Activated CD4-positive, alpha-beta memory T cell treated with anti-CD3 and anti-CD28 coated beads for 36 hours (primary cell): ENCODE data around the gene TJP3. TPM values are rescaled to one million over a fixed set of nuclear protein-coding genes. Genes with fewer than 3 reads are reported as not detected.

Experiments used
- CTCF ChIA-PET: fragments of 350-600 bp; sonication (Branson Sonifier 250); formaldehyde crosslinking; loops from one replicate; lab custom pipeline; 2021; ENCODE audit warnings: antibody characterized with exemption, inconsistent platforms; lab: Charles Lee
- POLR2A ChIA-PET: fragments of 350-600 bp; sonication (Branson Sonifier 250); formaldehyde crosslinking; loops from one replicate; lab custom pipeline; 2021; ENCODE audit warnings: antibody characterized with exemption; lab: Charles Lee
- DNase-seq: peaks from one replicate; pipeline ENCODE4 v3.0.0-alpha.2; 2020
- H3K27ac Mint-ChIP-seq: one replicate; pipeline ENCODE4 v1.8.0; 2021; ENCODE audit warnings: mixed read lengths
- H3K27me3 Mint-ChIP-seq: one replicate; pipeline ENCODE4 v1.8.0; 2021; ENCODE audit warnings: mixed read lengths
- H3K36me3 Mint-ChIP-seq: one replicate; pipeline ENCODE4 v1.8.0; 2021; ENCODE audit warnings: mixed read lengths
- H3K4me1 Mint-ChIP-seq: one replicate; pipeline ENCODE4 v1.8.0; 2021; ENCODE audit warnings: low read depth, mixed read lengths
- H3K4me3 Mint-ChIP-seq: one replicate; pipeline ENCODE4 v1.8.0; 2021; ENCODE audit warnings: mild to moderate bottlenecking, mixed read lengths
- H3K9me3 Mint-ChIP-seq: one replicate; pipeline ENCODE4 v1.8.0; 2021; ENCODE audit warnings: mixed read lengths
- intact Hi-C: fragments of 100-400 bp; cut with micrococcal nuclease; formaldehyde crosslinking; loops from one replicate; pipeline ENCODE4 v1.15.1; 2023
- total RNA-seq, 2 experiments: library from RNA; stranded (reverse); gene quantifications; one replicate each; pipeline ENCODE4 v1.2.3, GENCODE V29; 2021

TJP3 gene
- total RNA-seq, 2 experiments from 2014 or later: 3.1 to 3.7 TPM

GRCh38 chr19:3725121-3725520, 16.9 kb downstream of the TJP3 start:
- Mint-ChIP-seq H3K4me1 (peaks cover 7% of the 10 kb centered on the region), H3K9me3 (no peaks in the 10 kb centered on the region), H3K36me3 (no peaks in the 10 kb centered on the region), H3K4me3 (no peak overlapping the region), H3K27me3 (peaks cover 4% of the 10 kb centered on the region), H3K27ac (no peak overlapping the region)
- intact Hi-C loops: no loop called here
- DNase-seq: no peak
- CTCF ChIA-PET: no interaction called here
- POLR2A ChIA-PET: interaction anchor here (0.6 kb wide), 1 partner anchor 87 kb away, joined by 4 read pairs; no protein-coding TSS in a partner anchor

DNA sequence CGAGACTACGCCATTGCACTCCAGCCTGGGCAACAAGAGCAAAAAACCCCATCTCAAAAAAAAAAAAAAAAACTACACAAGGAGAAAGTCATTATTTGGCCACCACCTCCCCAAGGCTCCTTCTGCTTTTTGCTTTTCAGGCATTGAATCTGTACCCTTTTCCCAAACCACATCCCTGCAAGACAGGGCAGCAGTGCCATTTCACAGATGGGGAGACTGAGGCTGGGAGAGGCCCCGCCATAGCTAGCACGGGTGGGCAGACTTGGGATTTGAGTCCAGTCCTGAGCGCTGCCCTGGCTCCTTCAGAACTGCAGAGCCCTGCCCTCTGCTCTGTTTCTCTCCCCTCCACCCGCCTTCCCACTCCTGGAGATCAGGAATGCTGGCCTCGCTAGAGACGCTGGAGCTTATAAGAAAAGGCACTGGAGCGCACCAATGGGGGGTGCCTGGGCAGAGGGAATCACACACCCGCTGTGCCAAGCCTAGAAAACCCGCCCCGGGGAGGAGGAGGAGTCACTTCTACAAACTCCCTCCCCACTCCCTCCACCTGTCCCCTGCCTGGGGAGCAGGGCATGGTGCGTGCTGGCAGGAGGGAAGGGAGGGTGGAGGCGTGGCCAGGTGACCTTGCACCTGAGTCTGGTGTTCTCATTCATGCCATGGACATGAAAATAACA, 17.6 kb downstream of the TJP3 start:
- Mint-ChIP-seq H3K27ac (no peak overlapping the region), H3K4me3 (no peak overlapping the region), H3K4me1 (peaks cover 7% of the 10 kb centered on the region), H3K27me3 (peaks cover 4% of the 10 kb centered on the region), H3K9me3 (no peaks in the 10 kb centered on the region), H3K36me3 (no peaks in the 10 kb centered on the region)
- ChIA-PET POLR2A (no interaction called here), CTCF (no interaction called here)
- intact Hi-C loops: no loop called here
- no peak for DNase-seq

GRCh38 chr19:3730457-3730958, 22.3 kb downstream of the TJP3 start:
- Mint-ChIP-seq H3K27ac (no peak overlapping the region), H3K4me1 (no peaks in the 10 kb centered on the region), H3K4me3 (no peak overlapping the region), H3K9me3 (no peaks in the 10 kb centered on the region), H3K36me3 (no peaks in the 10 kb centered on the region), H3K27me3 (no peaks in the 10 kb centered on the region)
- POLR2A ChIA-PET: no interaction called here
- intact Hi-C loops: no loop called here
- CTCF ChIA-PET: no interaction called here
- no peak for DNase-seq

GRCh38 chr19:3732108-3732507, 23.9 kb downstream of the TJP3 start:
- H3K36me3 Mint-ChIP-seq: no peaks in the 10 kb centered on the region
- ChIA-PET POLR2A (no interaction called here), CTCF (interaction anchor here (0.7 kb wide), 1 partner anchor 82 kb away, joined by 3 read pairs; no protein-coding TSS in a partner anchor)
- no peak overlapping the region for H3K27ac Mint-ChIP-seq
- intact Hi-C loops: no loop called here
- H3K4me1 Mint-ChIP-seq: no peaks in the 10 kb centered on the region
- H3K9me3 Mint-ChIP-seq: no peaks in the 10 kb centered on the region
- no peak overlapping the region for H3K4me3 Mint-ChIP-seq
- H3K27me3 Mint-ChIP-seq: no peaks in the 10 kb centered on the region
- no peak for DNase-seq

DNA sequence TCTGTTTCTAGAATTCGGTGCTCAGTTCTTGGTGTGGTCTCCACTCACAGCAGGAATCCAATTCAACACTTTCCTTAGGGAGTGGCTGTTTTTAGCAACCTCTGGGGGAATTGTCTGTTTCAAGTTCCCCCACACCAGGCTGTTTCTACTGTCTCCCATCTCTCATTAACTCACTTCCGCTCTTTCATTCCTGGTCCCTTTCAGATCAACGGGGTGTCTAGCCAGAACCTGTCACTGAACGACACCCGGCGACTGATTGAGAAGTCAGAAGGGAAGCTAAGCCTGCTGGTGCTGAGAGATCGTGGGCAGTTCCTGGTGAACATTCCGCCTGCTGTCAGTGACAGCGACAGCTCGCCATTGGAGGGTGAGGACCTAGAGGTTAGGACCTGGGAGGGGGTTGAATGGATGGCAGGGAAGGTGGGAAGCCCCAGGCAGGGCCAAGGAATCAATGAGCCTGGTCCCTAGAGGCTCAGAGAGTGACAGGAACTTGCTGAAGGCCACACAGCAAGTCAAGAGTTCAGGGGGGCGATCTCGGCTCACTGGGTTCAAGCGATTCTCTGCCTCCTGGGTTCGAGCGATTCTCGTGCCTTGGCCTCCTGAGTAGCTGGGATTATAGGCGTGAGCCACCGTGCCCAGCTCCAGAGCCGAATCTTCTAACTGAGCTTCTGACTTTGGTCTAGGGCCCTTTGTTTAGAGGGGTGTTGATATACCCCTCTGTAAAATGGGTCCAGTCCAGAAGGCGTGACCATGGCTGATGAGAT, 25.5 kb downstream of the TJP3 start:
- Mint-ChIP-seq H3K4me1 (peaks cover 1% of the 10 kb centered on the region), H3K27me3 (no peaks in the 10 kb centered on the region), H3K27ac (no peak overlapping the region), H3K36me3 (no peaks in the 10 kb centered on the region), H3K4me3 (no peak overlapping the region), H3K9me3 (no peaks in the 10 kb centered on the region)
- intact Hi-C loops: no loop called here
- ChIA-PET POLR2A (no interaction called here), CTCF (no interaction called here)
- no peak for DNase-seq

- intact Hi-C loops: no loop called here
These were observed 26.1 kb downstream of the TJP3 start for GRCh38 chr19:3734310-3734600.

DNA sequence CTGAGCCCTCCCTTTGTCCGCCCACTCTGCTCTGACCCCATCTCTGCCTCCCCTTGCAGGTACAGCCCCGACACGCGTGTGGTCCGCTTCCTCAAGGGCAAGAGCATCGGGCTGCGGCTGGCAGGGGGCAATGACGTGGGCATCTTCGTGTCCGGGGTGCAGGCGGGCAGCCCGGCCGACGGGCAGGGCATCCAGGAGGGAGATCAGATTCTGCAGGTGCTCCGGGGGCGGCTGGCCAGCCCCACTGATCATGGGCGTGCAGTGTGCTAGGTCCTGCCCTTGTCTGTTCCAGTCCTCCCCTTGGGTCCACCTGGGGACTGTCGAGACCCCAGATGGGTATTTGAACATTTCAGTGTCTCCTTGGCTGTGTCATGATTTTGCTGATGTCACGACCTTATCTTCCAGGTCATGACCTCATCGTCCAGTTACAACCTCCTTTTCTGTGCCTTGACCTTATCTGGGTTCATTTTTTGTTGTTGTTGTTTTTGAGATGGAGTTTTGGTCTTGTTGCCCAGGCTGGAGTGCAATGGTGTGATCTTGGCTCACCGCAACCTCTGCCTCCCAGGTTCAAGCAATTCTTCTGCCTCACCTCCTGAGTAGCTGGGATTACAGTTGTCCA, 28.0 kb downstream of the TJP3 start:
- Mint-ChIP-seq H3K27ac (no peak overlapping the region), H3K4me3 (no peak overlapping the region), H3K4me1 (peaks cover 11% of the 10 kb centered on the region), H3K36me3 (no peaks in the 10 kb centered on the region), H3K9me3 (no peaks in the 10 kb centered on the region), H3K27me3 (no peaks in the 10 kb centered on the region)
- DNase-seq: no peak
- intact Hi-C loops: no loop called here
- ChIA-PET CTCF (no interaction called here), POLR2A (no interaction called here)

More at GRCh38 chr19:3734310-3734600, 26.1 kb downstream of the TJP3 start:
- Mint-ChIP-seq H3K9me3 (no peaks in the 10 kb centered on the region), H3K4me1 (peaks cover 7% of the 10 kb centered on the region), H3K27me3 (no peaks in the 10 kb centered on the region), H3K36me3 (no peaks in the 10 kb centered on the region), H3K4me3 (no peak overlapping the region), H3K27ac (no peak overlapping the region)
- no peak for DNase-seq
- POLR2A ChIA-PET: no interaction called here
- CTCF ChIA-PET: no interaction called here

- no peak for DNase-seq
- peaks cover 11% of the 10 kb centered on the region for H3K4me1 Mint-ChIP-seq
- no peaks in the 10 kb centered on the region for H3K36me3 Mint-ChIP-seq
- no peaks in the 10 kb centered on the region for H3K9me3 Mint-ChIP-seq
- no peaks in the 10 kb centered on the region for H3K27me3 Mint-ChIP-seq
- intact Hi-C loops: no loop called here
- POLR2A ChIA-PET: no interaction called here
- H3K27ac Mint-ChIP-seq: no peak overlapping the region
- CTCF ChIA-PET: interaction anchor here (0.6 kb wide), 1 partner anchor 181 kb away, joined by 3 read pairs; no protein-coding TSS in a partner anchor
- no peak overlapping the region for H3K4me3 Mint-ChIP-seq
These were observed 29.5 kb downstream of the TJP3 start for GRCh38 chr19:3737487-3738205.

- Mint-ChIP-seq H3K36me3 (no peaks in the 10 kb centered on the region), H3K27ac (no peak overlapping the region), H3K4me1 (peaks cover 11% of the 10 kb centered on the region), H3K4me3 (no peak overlapping the region), H3K9me3 (no peaks in the 10 kb centered on the region), H3K27me3 (no peaks in the 10 kb centered on the region)
- no peak for DNase-seq
- CTCF ChIA-PET: no interaction called here
- POLR2A ChIA-PET: no interaction called here
- intact Hi-C loops: no loop called here
These were observed 30.5 kb downstream of the TJP3 start for GRCh38 chr19:3738477-3739220.

- no peaks in the 10 kb centered on the region for H3K36me3 Mint-ChIP-seq
- H3K4me1 Mint-ChIP-seq: peaks cover 11% of the 10 kb centered on the region
- CTCF ChIA-PET: no interaction called here
- no peaks in the 10 kb centered on the region for H3K27me3 Mint-ChIP-seq
- POLR2A ChIA-PET: no interaction called here
- no peak overlapping the region for H3K4me3 Mint-ChIP-seq
- DNase-seq: no peak
- intact Hi-C loops: no loop called here
- no peaks in the 10 kb centered on the region for H3K9me3 Mint-ChIP-seq
- no peak overlapping the region for H3K27ac Mint-ChIP-seq
These were observed 32.2 kb downstream of the TJP3 start for GRCh38 chr19:3740431-3740830.

DNA sequence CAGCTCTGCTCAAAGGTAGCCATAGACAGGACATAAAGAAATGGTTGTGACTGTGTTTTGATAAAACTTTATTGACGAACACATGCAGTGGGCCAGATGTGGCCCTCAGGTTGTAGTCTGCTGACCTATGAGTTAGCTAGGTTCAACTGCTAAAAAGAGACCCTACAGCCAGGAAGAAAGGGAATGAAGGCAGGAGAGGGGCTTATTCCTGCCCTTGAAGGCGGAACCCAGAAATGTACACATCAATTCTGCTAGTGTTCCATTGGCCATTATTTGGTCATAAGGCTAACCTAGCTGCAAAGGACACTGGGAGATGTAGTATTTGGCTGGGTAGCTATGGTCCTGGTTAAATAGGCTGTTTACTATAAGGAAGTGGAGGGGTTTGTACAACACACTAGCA, 35.3 kb downstream of the TJP3 start:
- ChIA-PET CTCF (no interaction called here), POLR2A (no interaction called here)
- intact Hi-C loops: no loop called here
- no peaks in the 10 kb centered on the region for H3K36me3 Mint-ChIP-seq
- H3K27me3 Mint-ChIP-seq: no peaks in the 10 kb centered on the region
- no peak for DNase-seq
- peaks cover 10% of the 10 kb centered on the region for H3K4me1 Mint-ChIP-seq
- H3K4me3 Mint-ChIP-seq: no peak overlapping the region
- no peaks in the 10 kb centered on the region for H3K9me3 Mint-ChIP-seq
- H3K27ac Mint-ChIP-seq: no peak overlapping the region
